ENCODE data around the gene NOL7.

GRCh38 chr6:13577926-13578325 is 37.2 kb upstream of the NOL7 start:
- TF ChIP-seq ATF4 (CRISPR knock-in tag; IDR thresholded peaks at IDR 0.05) (no peak), CTCF (IDR thresholded peaks at IDR 0.05 in 2 of 3, conservative IDR thresholded peaks at IDR 0.05 in 1 of 3; ENCODE audit: insufficient read depth in 2 of 3, low read depth in 1 of 3, low read length in 3 of 3) (no peak), KDM4B (IDR thresholded peaks at IDR 0.05; ENCODE audit: borderline replicate concordance in 2 of 2, low read depth in 1 of 2) (no peak)
